NOMO-1 (cell line): ENCODE measurements around the gene CORO6.
A peak's percentile ranks its signal among the peaks of the same experiment; 100 is the strongest.

ENCODE experiments used
- DNase-seq, 2 experiments: peaks; one replicate each; lab custom pipeline; 2025; ENCODE audit not compliant: unreplicated experiment in 2 of 2; lab: John Stamatoyannopoulos, UW

Gene CORO6

DNA sequence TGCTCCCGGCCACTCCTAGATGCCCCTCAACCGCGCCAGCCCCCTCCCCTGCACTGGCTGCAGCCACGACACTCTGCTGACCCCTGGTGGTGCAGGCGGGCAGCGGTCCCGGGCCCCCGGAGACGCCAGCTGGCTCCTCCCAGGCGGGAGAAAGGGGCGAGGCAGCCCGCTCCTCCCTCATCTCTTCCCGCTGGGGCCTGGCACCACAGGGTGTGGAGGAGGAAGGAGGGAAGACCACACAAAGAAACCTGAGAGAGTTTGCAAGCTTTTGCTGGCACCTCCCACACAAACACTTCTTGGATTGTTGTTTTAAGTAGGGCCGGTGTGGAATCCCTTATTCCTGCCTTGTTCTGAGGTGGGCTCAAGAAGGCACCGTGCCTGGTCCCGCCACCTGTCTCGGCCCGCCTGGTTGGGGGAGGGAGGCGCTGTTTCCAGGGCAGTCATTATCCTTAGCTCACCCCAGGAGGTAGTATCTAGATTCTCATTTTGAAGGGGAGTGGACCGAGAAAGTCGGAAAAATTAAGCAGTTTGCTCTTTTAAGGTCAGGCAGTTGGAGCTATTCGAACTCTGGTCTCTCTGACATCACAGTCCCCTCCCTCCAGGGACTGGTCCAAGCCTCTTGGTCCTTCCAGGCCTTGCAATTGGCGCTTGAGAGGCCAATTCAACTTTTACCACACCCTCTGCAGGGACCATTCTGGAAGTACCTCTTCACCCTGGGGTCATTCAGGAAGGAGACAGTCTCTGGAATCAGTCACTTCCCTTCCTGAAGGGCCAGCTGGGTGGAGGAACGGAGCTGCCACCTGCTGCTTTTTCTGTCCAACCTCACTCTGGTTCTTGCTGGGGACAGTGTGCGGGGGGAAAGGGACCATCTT is 30.7 kb downstream of the CORO6 start:
- peak; percentile 47 to 74 for DNase-seq

DNA sequence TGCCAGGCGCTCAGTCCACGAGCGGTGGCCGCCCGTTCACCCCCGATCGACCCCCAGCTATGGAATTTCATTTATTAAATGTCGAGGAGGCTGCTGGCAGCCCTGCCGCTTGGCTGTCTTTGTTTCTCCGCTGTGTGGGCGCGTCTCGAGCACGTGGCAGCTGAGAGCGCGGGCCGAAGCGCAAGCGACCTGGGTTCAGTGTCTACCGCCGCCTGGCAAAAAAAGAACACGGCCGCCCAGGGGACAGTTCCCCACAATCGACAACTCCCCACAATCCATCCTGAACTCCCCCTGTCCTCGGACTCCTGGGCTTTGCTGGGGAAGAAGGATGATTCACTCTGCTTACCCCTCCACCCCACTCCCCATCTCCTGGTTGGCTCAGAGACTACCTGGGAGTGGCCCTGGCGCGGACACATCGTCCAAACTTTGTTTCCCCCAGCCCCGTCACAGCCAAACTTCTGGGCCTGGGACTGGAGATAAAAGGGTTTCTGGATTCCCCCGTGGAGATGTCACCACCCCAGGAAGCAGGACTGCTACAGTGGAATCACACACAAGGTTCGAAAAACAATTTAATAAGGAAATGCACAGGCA is 31.5 kb downstream of the CORO6 start:
- DNase-seq: no peak

DNA sequence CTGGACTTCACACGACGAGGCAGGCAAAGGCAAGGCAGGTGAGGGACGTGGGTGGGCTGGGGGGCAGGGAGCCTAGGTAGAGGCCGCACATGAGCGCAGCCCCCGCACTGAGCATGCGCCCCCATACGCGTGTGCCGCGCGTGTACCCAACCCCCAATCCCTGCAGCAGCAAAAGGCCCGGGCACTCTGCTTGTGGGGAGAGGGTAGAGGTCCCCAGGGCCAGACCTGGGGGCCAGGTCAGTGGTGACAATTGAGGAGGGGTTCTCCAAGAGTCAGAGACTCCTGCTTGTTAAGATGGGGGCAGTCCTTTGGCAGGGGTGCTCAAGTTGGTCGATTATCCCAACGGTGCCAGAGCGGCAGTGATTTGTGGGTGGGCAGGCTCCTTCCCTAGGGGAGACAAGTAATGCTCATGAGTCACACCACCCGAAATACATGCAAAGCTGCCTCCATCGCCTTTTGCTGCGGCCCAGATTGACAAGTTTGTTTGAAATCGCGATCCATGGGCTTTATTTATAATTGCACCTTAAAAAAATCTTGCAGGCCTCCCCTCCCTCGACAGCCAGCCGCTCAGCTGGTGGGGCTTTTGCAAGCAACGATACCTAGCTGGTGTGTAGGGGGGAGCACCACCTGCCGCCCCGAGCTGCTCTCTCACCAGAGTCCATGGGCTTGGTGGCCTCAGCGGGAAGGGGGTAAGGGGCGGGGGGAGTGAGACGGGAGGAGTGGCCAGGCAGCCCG is 32.1 kb downstream of the CORO6 start:
- no peak for DNase-seq

DNA sequence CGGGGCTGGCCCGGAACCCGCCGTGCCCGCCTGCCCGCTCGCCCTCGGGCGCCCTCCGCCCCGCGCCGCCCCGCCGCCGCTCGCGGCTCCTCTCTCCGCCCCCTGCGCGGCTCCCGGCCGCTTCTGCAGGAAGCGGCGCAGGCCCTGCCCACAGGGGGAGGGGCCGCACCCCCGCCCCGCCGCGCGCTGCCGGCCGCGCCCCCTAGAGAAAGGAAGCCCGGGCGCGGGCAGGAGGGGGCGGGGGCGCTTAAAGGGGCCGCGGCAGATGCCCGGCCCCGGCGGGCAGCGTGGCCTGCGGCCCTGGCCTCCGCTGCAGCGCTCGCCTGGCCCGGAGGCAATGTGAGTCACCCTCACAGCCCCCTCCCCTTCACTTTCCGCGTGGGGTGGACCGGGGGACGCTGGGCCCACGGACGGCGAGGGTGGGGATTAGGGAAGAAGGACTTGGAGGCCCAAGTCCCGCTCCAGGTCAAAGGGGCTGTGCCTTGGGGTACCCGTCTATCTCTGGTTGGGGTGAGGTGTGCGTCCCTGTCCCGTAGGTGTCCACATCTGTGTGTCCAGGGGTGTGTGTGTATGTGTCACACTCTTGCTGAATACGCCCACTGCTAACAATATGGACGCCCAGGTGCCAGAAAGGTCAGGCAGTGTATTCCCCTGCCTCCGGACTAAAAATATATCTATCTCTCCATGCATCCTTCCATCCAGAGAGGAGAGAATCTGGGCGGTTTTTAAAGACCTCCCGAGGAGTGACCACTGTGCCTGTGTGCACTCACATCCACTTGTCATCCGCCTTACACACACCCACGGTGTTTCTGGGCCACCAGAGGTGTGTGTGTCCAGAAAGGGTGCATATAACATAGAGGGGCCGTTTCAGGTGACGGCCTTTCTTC is 32.9 kb downstream of the CORO6 start, which contains the start of gene GIT1:
TSS of gene GIT1 (minus strand) at position 125 of the 887 bp plus-strand sequence. CDS start 270 bp downstream, outside the sequence.
- DNase-seq: peak; percentile 83 to 90

DNA sequence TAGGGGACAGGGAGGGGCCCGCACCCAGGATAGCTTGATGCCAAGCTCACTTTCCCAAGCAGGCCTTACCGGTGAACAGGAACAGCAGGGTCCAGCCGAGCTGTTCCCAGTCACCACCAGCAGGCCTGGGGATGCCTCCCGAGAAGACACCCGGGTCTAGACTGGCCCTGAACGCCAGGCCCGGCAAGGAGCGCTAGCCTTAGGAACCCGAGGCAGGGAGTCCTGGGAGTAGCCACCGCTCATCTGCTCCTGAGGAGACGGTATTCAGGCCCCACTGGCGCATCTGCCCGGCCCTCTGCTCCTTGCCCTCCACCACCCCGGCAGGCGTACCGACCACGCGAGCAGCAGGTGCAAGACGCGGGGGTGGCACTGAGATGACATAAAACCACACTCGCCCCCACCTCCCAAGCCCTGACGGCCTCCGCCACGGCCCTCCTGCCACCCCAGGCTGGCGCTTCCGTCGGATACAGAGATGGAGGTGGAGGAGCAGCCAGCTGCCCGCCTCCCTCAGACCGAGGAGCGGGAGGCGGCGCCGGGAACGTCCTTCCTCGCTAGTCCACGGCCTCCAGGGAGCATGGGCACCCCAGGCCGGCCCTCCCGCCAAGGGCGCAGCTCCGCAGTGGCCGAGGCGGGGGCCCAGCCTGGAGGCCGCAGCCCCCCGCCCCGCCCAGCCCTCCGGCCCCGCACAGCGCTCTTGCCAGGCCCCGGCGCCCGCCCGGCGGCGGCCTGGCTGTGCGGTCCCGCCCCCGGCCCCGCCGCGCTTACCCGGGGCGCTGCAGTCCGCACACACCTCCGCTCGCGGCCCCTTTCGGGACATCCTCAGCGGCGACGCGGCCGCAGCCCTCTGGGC is 33.9 kb downstream of the CORO6 start:
- DNase-seq: peak; percentile 11 to 13

DNA sequence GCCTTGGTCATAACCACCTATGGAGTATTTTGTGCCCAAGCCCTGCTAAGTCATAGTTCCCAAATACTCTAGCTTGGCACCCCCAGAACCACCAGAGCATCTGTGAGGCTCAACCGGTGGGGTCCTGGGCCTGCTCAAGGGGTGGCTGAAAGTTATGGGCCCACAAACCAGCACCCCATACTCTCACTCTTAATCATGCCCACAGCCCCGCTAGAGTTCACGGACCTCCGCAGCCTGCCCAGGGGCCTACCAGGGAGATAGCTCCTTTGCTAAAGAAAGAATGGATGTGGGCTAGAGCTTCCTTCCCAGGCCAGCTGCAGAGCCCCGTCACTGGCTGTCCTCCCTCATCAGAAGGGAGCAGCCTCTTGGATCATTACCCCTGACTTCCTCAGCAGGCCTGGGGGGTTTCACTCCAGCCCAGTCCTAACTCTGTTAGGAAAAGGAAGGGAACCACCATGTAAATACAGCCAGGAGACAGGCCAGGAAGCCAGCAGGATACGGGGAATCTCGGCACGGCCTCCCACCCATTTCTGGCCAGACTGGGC is 34.6 kb downstream of the CORO6 start:
- DNase-seq: no peak

DNA sequence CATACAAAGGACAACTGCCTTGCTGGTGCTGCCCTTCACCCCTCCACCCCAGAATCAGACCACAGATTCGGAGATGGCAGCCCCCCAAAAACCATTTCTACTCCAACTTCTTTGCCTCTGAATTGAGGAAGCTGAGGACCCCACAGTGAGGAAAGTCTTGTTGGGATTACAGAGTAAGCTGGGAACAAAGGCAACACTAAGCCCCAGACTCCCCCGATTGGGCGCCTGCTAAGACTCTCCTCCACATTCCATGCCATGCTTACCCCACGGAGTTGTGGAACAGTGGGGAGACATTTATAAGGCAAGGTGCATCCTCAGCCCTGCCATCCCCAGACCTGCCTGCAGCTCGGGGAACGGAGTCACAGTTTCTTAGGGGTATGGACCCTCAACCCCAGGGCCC is 35.1 kb downstream of the CORO6 start:
- DNase-seq: no peak

DNA sequence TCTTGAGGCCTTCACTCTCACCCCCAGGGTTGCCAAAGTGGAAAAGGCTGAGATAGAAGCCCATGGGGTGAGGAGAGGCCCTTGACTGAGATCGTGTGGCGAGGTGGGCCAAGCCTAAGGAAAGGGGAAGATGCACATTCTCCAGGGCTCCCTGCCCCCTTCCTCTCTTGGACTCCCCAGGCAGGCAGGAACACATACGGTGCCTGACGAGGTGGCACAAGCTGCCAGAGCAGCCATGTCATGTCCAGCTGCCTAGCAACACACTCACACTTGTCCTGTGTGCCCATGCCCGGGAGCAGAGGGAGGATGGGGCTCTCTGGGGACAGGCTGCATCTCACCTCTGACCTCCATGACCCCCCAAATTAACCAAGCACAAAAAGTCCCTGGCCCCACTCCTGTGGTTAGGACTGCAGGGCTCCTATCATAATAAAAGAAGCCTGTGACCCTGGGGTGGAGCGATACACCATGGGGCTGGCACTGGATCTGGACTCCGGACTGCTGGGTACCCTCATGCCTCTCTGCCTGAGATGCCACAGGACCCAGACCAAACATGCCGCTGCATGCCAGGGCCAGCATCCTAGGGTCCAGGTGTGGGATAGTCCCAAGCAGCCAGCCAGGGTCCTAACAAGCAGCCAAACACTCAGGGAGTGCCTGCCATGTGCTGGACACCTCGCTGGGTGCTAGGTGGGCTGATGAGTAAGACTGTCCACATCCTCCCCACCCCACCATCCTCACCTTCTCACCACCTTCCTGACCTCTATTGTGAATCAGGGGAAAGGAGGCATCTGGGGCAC is 35.8 kb downstream of the CORO6 start:
- DNase-seq: no peak

DNA sequence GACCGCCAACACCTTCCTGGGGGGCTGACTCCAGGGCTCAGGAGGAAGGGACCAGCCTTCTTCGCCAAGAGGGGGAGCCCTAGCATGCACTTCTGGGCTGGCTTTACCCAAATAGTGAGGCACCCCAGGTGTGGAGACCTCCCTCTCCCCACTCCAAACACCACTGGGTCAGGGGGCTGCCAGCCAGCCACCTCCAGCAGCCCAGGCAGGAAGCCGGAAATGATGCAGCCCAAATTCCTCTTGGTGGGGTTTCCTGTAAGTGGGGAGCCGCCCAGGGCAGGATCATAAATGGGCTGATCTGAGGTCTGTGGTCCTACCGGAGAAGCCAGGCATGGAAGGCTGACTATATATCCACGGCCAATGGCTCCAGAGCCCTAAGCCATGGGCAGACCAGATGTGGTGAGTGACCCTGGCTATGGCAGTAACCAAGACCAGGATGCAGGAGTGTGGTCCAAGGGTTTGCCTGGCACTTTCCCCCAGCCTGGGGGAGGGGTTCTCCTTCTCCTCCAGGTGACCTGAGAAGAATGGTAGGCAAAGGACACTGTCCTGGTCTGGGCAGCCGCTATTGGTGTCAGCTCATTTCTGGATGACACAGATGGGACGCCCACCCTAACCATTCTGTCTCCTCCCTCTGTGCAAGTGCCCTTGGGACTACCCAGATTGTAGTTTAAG is 37.5 kb downstream of the CORO6 start:
- DNase-seq: no peak

DNA sequence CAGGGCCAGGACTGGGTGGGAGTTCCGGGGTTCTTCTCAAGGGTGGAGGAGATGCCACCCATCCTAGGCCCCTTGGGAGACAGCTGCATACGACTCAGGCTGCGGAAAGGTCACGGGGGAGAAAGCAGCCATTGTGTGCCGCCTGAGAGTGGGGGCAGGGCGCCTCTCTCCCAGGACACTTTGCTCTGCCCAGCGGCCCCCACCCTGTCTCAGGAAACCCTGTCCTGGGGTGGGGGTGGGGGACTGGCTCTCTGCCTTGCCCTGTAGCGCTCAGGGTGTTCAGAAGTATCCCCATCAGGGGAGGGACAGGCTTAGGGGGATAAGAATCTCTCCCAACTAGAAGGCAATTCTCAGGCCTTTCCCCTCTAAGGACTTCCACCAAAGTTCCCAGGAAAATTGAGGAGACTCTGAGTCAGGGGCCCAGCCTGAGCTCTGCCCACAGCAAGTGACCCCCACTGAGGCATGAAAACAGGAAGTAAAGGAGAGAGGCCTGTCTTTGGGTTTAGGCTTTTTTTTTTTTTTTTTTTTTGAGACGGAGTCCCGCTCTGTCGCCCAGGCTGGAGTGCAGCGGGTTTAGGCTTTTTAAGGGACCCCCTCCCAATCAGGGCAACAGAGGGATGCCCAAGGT is 38.1 kb downstream of the CORO6 start:
- DNase-seq: peak in 1 of 2 experiments; percentile 11

DNA sequence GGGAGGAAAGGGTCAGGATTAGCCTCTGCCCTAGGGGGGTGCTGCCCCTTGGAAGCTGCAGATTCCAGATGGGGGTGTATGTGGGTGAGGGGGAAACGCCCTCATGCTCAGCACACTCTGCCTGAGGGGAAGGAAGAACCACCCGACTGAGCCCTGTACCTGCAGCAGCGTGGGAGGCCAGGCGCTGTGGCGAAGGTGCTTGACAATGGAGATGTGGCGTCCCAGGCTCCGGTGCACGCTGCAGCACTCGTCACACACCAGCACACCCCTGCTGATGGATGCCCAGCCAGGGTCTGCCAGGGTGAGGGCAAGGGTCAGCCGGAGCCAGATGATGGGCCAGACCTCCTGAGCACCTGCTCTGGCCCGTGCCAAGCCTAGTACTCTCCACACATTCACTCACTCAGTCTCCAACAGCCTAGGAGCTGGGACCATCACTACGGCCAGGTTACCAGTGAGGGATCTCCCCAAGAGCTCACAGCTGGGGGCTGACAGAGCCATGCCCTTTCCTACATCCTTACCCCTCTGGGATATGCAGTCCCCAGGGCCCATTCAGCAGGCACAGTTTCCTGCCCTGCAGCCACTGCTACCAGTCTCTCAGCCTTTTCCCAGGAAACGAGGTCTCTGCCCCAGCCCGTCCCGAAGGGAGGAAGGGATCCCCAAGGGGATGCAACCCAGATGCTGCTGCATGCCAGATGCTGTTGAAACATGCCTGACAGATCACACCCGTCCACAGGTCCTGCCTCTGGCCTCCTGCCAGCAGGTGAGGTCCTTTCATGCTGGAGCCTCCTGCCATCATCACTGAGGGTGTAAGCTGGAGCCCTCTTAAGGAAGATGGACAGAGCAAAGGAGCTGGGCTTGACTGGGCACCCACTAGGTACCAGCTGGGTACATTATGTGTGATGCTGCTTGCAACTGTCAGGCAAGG is 39.1 kb downstream of the CORO6 start:
- DNase-seq: no peak

DNA sequence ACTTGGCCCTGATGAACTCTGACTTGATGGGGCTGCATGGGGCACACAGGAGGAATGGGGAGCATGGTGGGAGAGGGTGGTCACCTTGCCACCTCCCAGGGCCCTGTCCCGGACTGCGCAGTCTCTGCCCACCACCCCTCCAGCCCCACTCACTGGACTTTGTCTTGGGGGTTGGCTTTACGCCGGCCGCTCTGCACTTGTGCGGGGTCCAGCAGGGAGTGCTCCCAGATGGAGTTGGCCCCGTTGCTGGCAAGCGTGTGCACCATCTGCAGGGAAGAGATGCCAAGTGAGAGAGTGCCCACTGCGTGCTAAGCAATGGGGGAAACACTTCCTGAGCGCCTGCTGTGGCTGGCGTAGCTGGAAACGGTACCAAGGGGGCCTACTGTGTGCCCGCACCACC is 39.9 kb downstream of the CORO6 start:
- DNase-seq: no peak

DNA sequence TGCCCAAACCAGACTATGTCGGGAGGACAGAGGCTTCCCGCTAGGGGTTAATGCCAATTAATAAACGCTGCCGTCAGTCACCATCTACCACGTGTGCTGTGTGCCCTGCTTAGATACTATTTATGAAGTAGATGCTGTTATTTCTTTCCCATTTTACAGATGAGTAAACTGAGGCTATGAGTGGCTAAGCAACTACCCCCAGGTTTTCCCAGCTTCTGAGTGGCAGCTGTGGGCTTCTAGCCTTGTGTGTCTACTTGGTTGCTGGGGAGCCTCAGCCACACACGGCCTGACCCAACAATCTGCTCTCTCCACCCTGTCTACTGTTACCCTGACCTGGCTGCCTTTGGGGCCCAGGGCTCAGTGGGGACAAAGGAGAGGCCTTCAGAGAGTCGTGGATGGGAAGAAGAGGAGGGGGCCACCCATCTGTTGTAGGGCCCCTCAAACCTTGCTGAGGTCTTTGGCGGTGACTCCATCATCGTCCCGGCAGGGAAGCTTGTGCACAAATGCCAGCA is 40.4 kb downstream of the CORO6 start:
- DNase-seq: no peak

DNA sequence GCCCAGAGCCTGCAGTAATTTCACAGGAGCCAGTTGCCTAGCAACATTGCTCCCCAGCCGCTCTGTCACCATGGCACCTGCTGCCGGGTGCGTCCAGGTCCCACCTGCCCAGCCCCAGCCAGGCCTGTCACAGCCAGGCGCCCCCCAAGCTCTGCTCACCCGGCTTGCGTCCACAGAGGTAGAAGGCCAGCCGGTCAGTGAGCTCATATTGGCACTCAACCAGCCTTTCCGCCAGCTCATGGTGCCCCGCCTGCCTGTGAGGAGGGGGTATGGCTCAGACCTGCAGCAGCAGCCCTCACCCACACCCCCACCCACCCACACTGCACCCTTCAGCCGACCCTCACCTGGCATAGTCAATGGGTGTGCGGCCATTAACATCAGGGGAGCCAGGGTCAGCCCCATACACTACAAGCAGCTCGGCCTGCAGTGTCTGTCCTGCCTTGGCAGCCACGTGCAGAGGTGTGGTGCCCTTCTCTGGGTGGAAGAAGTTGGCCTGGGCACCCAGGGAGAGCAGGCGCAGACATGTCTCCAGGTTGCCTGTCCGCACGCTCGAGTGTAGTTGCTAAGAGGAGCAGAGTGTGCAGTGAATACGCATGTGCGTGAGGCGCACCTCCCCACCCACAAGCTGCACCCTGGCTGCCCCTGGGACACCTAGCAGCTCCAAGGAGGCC is 41.0 kb downstream of the CORO6 start:
- DNase-seq: no peak

DNA sequence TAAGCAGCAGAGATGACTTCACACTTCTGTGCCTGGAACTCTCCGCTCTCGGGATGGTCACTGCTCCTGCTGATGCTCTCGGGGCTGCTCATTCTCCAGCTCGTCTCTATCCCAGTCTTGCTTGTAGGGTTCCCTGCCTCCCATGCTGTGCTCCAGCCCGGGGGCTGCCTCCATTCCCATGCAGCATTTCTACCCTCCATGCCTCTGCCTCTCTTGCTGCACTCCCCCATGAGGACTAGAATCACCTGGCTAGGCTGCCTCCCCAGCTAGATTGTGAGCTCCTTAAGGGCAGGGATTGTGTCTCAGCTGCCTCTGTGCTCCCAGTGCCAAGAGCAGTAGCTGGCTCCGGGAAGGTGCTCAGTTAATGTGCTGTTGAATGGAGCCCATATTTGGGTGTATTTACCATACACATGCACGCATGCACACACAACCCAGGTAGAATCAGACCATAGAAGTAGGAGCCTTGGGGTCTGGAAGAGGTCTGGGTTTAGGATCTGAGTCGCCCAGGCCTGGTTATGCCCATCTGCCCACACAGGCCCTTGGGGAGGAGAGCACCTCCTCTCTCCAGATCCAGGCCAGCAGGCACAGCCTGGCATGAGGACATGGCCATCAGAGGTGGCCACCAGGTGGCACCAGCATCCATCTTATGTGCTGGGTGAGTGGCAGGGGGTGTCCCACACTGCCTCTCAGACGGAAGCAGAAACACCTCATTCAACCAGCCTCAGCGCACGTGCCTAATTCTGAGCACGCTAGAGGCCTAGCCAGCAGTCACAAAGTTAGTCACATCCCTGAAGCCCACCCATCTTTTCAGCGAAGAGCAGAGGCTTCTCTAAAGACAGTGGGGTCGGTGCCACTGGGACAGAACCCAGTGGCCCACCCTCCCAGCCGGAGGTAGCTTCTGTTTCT is 42.6 kb downstream of the CORO6 start:
- DNase-seq: peak; percentile 69 to 71
